WTC11 (cell line): ENCODE data around the gene THOC5. TPM values are rescaled to one million over a fixed set of nuclear protein-coding genes. Genes with fewer than 3 reads are reported as not detected.

Experiments used
- CBFB ChIP-seq: sonication (generic); formaldehyde crosslinking; IDR thresholded peaks from 2 replicates; pipeline ENCODE4 v1.8.1; 2022; ENCODE audit warnings: mild to moderate bottlenecking, low read depth, missing genetic modification reagents
- GABPB1 ChIP-seq: sonication (generic); formaldehyde crosslinking; IDR thresholded peaks from 2 replicates; pipeline ENCODE4 v1.8.1; 2023; ENCODE audit warnings: mild to moderate bottlenecking, missing genetic modification reagents
- GTF2I ChIP-seq: fragments of 250-450 bp; sonication (Bioruptor Pico); conservative IDR thresholded peaks from 2 replicates; pipeline ENCODE4 v1.4.0; 2021; ENCODE audit warnings: mild to moderate bottlenecking
- IRF2 ChIP-seq: sonication (generic); formaldehyde crosslinking; IDR thresholded peaks from 2 replicates; pipeline ENCODE4 v1.8.0; 2022; ENCODE audit warnings: low read depth, missing genetic modification reagents, borderline replicate concordance
- NR1H2 ChIP-seq: sonication (generic); formaldehyde crosslinking; IDR thresholded peaks from 2 replicates; pipeline ENCODE4 v1.9.0; 2021; ENCODE audit warnings: mild to moderate bottlenecking, moderate library complexity, missing genetic modification reagents
- NR2C2 ChIP-seq: sonication (generic); formaldehyde crosslinking; IDR thresholded peaks from 2 replicates; pipeline ENCODE4 v1.8.0; 2022; ENCODE audit warnings: mild to moderate bottlenecking, missing genetic modification reagents
- PRRX2 ChIP-seq: fragments of 250-450 bp; sonication (Bioruptor Pico); IDR thresholded peaks from 2 replicates; pipeline ENCODE4 v1.8.0; 2021; ENCODE audit warnings: mild to moderate bottlenecking
- RORB ChIP-seq: fragments of 250-450 bp; sonication (Bioruptor Pico); IDR thresholded peaks from 2 replicates; pipeline ENCODE4 v1.9.0; 2021; ENCODE audit warnings: mild to moderate bottlenecking
- SOX15 ChIP-seq: fragments of 250-450 bp; sonication (Bioruptor Pico); IDR thresholded peaks from 2 replicates; pipeline ENCODE4 v1.9.0; 2021; ENCODE audit warnings: mild to moderate bottlenecking
- ZBTB21 ChIP-seq: sonication (generic); formaldehyde crosslinking; IDR thresholded peaks from 2 replicates; pipeline ENCODE4 v1.8.1; 2023; ENCODE audit warnings: mild to moderate bottlenecking, missing genetic modification reagents, borderline replicate concordance
- ZNF121 ChIP-seq: sonication (generic); formaldehyde crosslinking; IDR thresholded peaks from 2 replicates; pipeline ENCODE4 v1.8.0; 2023; ENCODE audit warnings: missing genetic modification reagents
- ZNF232 ChIP-seq: sonication (generic); formaldehyde crosslinking; IDR thresholded peaks from 2 replicates; pipeline ENCODE4 v1.8.0; 2022; ENCODE audit warnings: mild to moderate bottlenecking, missing genetic modification reagents
- ZNF671 ChIP-seq: fragments of 250-450 bp; sonication (Bioruptor Pico); IDR thresholded peaks from 2 replicates; pipeline ENCODE4 v1.8.0; 2021; ENCODE audit warnings: mild to moderate bottlenecking
- total RNA-seq: library from RNA; stranded (reverse); gene quantifications from 3 replicates; pipeline ENCODE4 v1.2.3, GENCODE V29; 2021
- TF ChIP-seq, protein P1 (sequence below): sonication (generic); formaldehyde crosslinking; IDR thresholded peaks from 2 replicates; pipeline ENCODE4 v1.8.1; 2023; ENCODE audit warnings: mild to moderate bottlenecking, missing genetic modification reagents
- TF ChIP-seq, protein P2 (sequence below): sonication (generic); formaldehyde crosslinking; IDR thresholded peaks from 2 replicates; pipeline ENCODE4 v1.8.1; 2022; ENCODE audit warnings: low read depth, missing genetic modification reagents, borderline replicate concordance
- TF ChIP-seq, protein P3 (sequence below): sonication (generic); formaldehyde crosslinking; conservative IDR thresholded peaks from 2 replicates; pipeline ENCODE4 v1.8.1; 2023; ENCODE audit warnings: mild to moderate bottlenecking, low read depth, missing genetic modification reagents, moderate library complexity
- TF ChIP-seq, protein P4 (sequence below): sonication (generic); formaldehyde crosslinking; IDR thresholded peaks from 2 replicates; pipeline ENCODE4 v1.8.1; 2023; ENCODE audit warnings: mild to moderate bottlenecking, missing genetic modification reagents, moderate library complexity
- TF ChIP-seq, protein P5 (sequence below): sonication (generic); formaldehyde crosslinking; IDR thresholded peaks from 2 replicates; pipeline ENCODE4 v1.8.1; 2023; ENCODE audit warnings: mild to moderate bottlenecking, missing genetic modification reagents
- TF ChIP-seq, protein P6 (sequence below): sonication (generic); formaldehyde crosslinking; conservative IDR thresholded peaks from 2 replicates; pipeline ENCODE4 v1.8.1; 2022; ENCODE audit warnings: mild to moderate bottlenecking, missing genetic modification reagents
- TF ChIP-seq, protein P7 (sequence below): sonication (generic); formaldehyde crosslinking; IDR thresholded peaks from 2 replicates; pipeline ENCODE4 v1.8.0; 2022; ENCODE audit warnings: mild to moderate bottlenecking, missing genetic modification reagents

The THOC5 gene
- total RNA-seq, 1 experiment from 2014 or later = 51.2 TPM

DNA sequence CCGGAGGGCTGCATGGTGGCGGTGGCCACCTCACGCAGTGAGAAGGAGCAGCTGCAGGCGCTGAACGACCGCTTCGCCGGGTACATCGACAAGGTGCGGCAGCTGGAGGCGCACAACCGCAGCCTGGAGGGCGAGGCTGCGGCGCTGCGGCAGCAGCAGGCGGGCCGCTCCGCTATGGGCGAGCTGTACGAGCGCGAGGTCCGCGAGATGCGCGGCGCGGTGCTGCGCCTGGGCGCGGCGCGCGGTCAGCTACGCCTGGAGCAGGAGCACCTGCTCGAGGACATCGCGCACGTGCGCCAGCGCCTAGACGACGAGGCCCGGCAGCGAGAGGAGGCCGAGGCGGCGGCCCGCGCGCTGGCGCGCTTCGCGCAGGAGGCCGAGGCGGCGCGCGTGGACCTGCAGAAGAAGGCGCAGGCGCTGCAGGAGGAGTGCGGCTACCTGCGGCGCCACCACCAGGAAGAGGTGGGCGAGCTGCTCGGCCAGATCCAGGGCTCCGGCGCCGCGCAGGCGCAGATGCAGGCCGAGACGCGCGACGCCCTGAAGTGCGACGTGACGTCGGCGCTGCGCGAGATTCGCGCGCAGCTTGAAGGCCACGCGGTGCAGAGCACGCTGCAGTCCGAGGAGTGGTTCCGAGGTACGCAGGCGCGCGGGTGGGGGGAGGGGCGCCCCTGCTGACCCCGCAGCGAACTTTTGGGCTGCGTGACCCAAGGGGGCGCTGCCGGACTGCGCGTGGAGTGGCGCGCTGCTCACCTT is 72.9 kb downstream of the THOC5 start (continued):
- peak; percentile 98 for TF ChIP-seq CBFB (CRISPR knock-in tag)
- peak; percentile 92 for TF ChIP-seq NR1H2 (CRISPR knock-in tag)
- no peak for TF ChIP-seq ZNF671 (CRISPR knock-in tag)
- TF ChIP-seq, protein P1, sequence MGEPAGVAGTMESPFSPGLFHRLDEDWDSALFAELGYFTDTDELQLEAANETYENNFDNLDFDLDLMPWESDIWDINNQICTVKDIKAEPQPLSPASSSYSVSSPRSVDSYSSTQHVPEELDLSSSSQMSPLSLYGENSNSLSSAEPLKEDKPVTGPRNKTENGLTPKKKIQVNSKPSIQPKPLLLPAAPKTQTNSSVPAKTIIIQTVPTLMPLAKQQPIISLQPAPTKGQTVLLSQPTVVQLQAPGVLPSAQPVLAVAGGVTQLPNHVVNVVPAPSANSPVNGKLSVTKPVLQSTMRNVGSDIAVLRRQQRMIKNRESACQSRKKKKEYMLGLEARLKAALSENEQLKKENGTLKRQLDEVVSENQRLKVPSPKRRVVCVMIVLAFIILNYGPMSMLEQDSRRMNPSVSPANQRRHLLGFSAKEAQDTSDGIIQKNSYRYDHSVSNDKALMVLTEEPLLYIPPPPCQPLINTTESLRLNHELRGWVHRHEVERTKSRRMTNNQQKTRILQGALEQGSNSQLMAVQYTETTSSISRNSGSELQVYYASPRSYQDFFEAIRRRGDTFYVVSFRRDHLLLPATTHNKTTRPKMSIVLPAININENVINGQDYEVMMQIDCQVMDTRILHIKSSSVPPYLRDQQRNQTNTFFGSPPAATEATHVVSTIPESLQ (CRISPR knock-in tag) = peak; percentile 83
- TF ChIP-seq, protein P2, sequence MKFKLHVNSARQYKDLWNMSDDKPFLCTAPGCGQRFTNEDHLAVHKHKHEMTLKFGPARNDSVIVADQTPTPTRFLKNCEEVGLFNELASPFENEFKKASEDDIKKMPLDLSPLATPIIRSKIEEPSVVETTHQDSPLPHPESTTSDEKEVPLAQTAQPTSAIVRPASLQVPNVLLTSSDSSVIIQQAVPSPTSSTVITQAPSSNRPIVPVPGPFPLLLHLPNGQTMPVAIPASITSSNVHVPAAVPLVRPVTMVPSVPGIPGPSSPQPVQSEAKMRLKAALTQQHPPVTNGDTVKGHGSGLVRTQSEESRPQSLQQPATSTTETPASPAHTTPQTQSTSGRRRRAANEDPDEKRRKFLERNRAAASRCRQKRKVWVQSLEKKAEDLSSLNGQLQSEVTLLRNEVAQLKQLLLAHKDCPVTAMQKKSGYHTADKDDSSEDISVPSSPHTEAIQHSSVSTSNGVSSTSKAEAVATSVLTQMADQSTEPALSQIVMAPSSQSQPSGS = peak; percentile 93
- TF ChIP-seq ZNF232 (CRISPR knock-in tag) = peak; percentile 98
- TF ChIP-seq, protein P3, sequence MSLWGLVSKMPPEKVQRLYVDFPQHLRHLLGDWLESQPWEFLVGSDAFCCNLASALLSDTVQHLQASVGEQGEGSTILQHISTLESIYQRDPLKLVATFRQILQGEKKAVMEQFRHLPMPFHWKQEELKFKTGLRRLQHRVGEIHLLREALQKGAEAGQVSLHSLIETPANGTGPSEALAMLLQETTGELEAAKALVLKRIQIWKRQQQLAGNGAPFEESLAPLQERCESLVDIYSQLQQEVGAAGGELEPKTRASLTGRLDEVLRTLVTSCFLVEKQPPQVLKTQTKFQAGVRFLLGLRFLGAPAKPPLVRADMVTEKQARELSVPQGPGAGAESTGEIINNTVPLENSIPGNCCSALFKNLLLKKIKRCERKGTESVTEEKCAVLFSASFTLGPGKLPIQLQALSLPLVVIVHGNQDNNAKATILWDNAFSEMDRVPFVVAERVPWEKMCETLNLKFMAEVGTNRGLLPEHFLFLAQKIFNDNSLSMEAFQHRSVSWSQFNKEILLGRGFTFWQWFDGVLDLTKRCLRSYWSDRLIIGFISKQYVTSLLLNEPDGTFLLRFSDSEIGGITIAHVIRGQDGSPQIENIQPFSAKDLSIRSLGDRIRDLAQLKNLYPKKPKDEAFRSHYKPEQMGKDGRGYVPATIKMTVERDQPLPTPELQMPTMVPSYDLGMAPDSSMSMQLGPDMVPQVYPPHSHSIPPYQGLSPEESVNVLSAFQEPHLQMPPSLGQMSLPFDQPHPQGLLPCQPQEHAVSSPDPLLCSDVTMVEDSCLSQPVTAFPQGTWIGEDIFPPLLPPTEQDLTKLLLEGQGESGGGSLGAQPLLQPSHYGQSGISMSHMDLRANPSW (CRISPR knock-in tag) = peak; percentile 94; the same call in 1 of the 2 replicates
- TF ChIP-seq SOX15 (CRISPR knock-in tag) = no peak
- peak; percentile 93 for TF ChIP-seq NR2C2 (CRISPR knock-in tag)
- TF ChIP-seq, protein P4, sequence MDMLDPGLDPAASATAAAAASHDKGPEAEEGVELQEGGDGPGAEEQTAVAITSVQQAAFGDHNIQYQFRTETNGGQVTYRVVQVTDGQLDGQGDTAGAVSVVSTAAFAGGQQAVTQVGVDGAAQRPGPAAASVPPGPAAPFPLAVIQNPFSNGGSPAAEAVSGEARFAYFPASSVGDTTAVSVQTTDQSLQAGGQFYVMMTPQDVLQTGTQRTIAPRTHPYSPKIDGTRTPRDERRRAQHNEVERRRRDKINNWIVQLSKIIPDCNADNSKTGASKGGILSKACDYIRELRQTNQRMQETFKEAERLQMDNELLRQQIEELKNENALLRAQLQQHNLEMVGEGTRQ (CRISPR knock-in tag) = peak; percentile 33; the same call in 1 of the 2 replicates
- TF ChIP-seq, protein P5, sequence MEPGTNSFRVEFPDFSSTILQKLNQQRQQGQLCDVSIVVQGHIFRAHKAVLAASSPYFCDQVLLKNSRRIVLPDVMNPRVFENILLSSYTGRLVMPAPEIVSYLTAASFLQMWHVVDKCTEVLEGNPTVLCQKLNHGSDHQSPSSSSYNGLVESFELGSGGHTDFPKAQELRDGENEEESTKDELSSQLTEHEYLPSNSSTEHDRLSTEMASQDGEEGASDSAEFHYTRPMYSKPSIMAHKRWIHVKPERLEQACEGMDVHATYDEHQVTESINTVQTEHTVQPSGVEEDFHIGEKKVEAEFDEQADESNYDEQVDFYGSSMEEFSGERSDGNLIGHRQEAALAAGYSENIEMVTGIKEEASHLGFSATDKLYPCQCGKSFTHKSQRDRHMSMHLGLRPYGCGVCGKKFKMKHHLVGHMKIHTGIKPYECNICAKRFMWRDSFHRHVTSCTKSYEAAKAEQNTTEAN (CRISPR knock-in tag) = peak; percentile 99
- no peak for TF ChIP-seq PRRX2 (CRISPR knock-in tag)
- no peak for TF ChIP-seq GTF2I (CRISPR knock-in tag)
- peak; percentile 93 for TF ChIP-seq ZNF121 (CRISPR knock-in tag)
- TF ChIP-seq, protein P6, sequence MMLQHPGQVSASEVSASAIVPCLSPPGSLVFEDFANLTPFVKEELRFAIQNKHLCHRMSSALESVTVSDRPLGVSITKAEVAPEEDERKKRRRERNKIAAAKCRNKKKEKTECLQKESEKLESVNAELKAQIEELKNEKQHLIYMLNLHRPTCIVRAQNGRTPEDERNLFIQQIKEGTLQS = peak; percentile 95
- TF ChIP-seq RORB (CRISPR knock-in tag) = no peak
- peak; percentile 97 for TF ChIP-seq IRF2 (CRISPR knock-in tag)
- no peak; the same call in 1 of the 2 replicates for TF ChIP-seq GABPB1 (CRISPR knock-in tag)
- peak; percentile 92 for TF ChIP-seq ZBTB21 (CRISPR knock-in tag)
- TF ChIP-seq, protein P7, sequence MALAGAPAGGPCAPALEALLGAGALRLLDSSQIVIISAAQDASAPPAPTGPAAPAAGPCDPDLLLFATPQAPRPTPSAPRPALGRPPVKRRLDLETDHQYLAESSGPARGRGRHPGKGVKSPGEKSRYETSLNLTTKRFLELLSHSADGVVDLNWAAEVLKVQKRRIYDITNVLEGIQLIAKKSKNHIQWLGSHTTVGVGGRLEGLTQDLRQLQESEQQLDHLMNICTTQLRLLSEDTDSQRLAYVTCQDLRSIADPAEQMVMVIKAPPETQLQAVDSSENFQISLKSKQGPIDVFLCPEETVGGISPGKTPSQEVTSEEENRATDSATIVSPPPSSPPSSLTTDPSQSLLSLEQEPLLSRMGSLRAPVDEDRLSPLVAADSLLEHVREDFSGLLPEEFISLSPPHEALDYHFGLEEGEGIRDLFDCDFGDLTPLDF = peak; percentile 90
- TF ChIP-seq, all 79 proteins: peak for 53
